ENCODE results near the gene TTLL6.
A peak's percentile ranks its signal among the peaks of the same experiment; 100 is the strongest.

The TTLL6 gene

GRCh38 chr17:48795444-48796162 lies 21.4 kb downstream of the TTLL6 start:
- H3K4me1 Mint-ChIP-seq (ENCODE audit: low read depth): peaks cover 16% of the 10 kb centered on the region
- peaks cover 54% of the 10 kb centered on the region for H3K27me3 Mint-ChIP-seq (ENCODE audit: low read depth)
- H3K36me3 Mint-ChIP-seq (ENCODE audit: low read depth): no peaks in the 10 kb centered on the region
- no peak overlapping the region for H3K27ac Mint-ChIP-seq
- no peak overlapping the region for H3K4me3 Mint-ChIP-seq
- H3K9me3 Mint-ChIP-seq: no peaks in the 10 kb centered on the region

GRCh38 chr17:48792033-48792798 lies 24.8 kb downstream of the TTLL6 start:
- H3K27me3 Mint-ChIP-seq (ENCODE audit: low read depth): peaks cover 55% of the 10 kb centered on the region
- H3K4me3 Mint-ChIP-seq: no peak overlapping the region
- no peaks in the 10 kb centered on the region for H3K36me3 Mint-ChIP-seq (ENCODE audit: low read depth)
- H3K4me1 Mint-ChIP-seq (ENCODE audit: low read depth): peaks cover 16% of the 10 kb centered on the region
- H3K27ac Mint-ChIP-seq: no peak overlapping the region
- no peaks in the 10 kb centered on the region for H3K9me3 Mint-ChIP-seq

GRCh38 chr17:48791128-48792032 lies 25.6 kb downstream of the TTLL6 start:
- Mint-ChIP-seq H3K4me3 (no peak overlapping the region), H3K27me3 (ENCODE audit: low read depth) (peaks cover 49% of the 10 kb centered on the region), H3K9me3 (no peaks in the 10 kb centered on the region), H3K4me1 (ENCODE audit: low read depth) (peaks cover 16% of the 10 kb centered on the region), H3K36me3 (ENCODE audit: low read depth) (no peaks in the 10 kb centered on the region), H3K27ac (peak overlapping the region; percentile 23)

- Mint-ChIP-seq H3K9me3 (no peaks in the 10 kb centered on the region), H3K27ac (no peak overlapping the region), H3K4me1 (ENCODE audit: low read depth) (peaks cover 16% of the 10 kb centered on the region), H3K4me3 (no peak overlapping the region), H3K27me3 (ENCODE audit: low read depth) (peaks cover 49% of the 10 kb centered on the region), H3K36me3 (ENCODE audit: low read depth) (no peaks in the 10 kb centered on the region)
These were observed 26.4 kb downstream of the TTLL6 start for GRCh38 chr17:48790607-48791127.

GRCh38 chr17:48787828-48788227 lies 29.2 kb downstream of the TTLL6 start:
- no peak overlapping the region for H3K4me3 Mint-ChIP-seq
- no peak overlapping the region for H3K27ac Mint-ChIP-seq
- peaks cover 14% of the 10 kb centered on the region for H3K4me1 Mint-ChIP-seq (ENCODE audit: low read depth)
- no peaks in the 10 kb centered on the region for H3K36me3 Mint-ChIP-seq (ENCODE audit: low read depth)
- H3K9me3 Mint-ChIP-seq: no peaks in the 10 kb centered on the region
- peaks cover 44% of the 10 kb centered on the region for H3K27me3 Mint-ChIP-seq (ENCODE audit: low read depth)

GRCh38 chr17:48779421-48779820 lies 37.6 kb downstream of the TTLL6 start:
- peaks cover 49% of the 10 kb centered on the region for H3K27me3 Mint-ChIP-seq (ENCODE audit: low read depth)
- H3K4me1 Mint-ChIP-seq (ENCODE audit: low read depth): no peaks in the 10 kb centered on the region
- H3K36me3 Mint-ChIP-seq (ENCODE audit: low read depth): no peaks in the 10 kb centered on the region
- no peak overlapping the region for H3K4me3 Mint-ChIP-seq
- no peak overlapping the region for H3K27ac Mint-ChIP-seq
- no peaks in the 10 kb centered on the region for H3K9me3 Mint-ChIP-seq

- Mint-ChIP-seq H3K4me1 (ENCODE audit: low read depth) (no peaks in the 10 kb centered on the region), H3K36me3 (ENCODE audit: low read depth) (no peaks in the 10 kb centered on the region), H3K4me3 (no peak overlapping the region), H3K27ac (no peak overlapping the region), H3K27me3 (ENCODE audit: low read depth) (peaks cover 52% of the 10 kb centered on the region), H3K9me3 (no peaks in the 10 kb centered on the region)
These were observed 40.4 kb downstream of the TTLL6 start for GRCh38 chr17:48776602-48777001.

- Mint-ChIP-seq H3K4me3 (no peak overlapping the region), H3K4me1 (ENCODE audit: low read depth) (no peaks in the 10 kb centered on the region), H3K9me3 (no peaks in the 10 kb centered on the region), H3K27me3 (ENCODE audit: low read depth) (peaks cover 43% of the 10 kb centered on the region), H3K27ac (no peak overlapping the region), H3K36me3 (ENCODE audit: low read depth) (no peaks in the 10 kb centered on the region)
These were observed 43.8 kb downstream of the TTLL6 start for GRCh38 chr17:48773245-48773644.

GRCh38 chr17:48770954-48771353 lies 46.1 kb downstream of the TTLL6 start:
- no peaks in the 10 kb centered on the region for H3K9me3 Mint-ChIP-seq
- H3K4me3 Mint-ChIP-seq: no peak overlapping the region
- H3K27ac Mint-ChIP-seq: no peak overlapping the region
- peaks cover 35% of the 10 kb centered on the region for H3K27me3 Mint-ChIP-seq (ENCODE audit: low read depth)
- no peaks in the 10 kb centered on the region for H3K4me1 Mint-ChIP-seq (ENCODE audit: low read depth)
- no peaks in the 10 kb centered on the region for H3K36me3 Mint-ChIP-seq (ENCODE audit: low read depth)

GRCh38 chr17:48769009-48769675 lies 47.9 kb downstream of the TTLL6 start:
- Mint-ChIP-seq H3K4me3 (no peak overlapping the region), H3K4me1 (ENCODE audit: low read depth) (no peaks in the 10 kb centered on the region), H3K27me3 (ENCODE audit: low read depth) (peaks cover 28% of the 10 kb centered on the region)

GRCh38 chr17:48767263-48767774 lies 49.7 kb downstream of the TTLL6 start:
- Mint-ChIP-seq H3K9me3 (no peaks in the 10 kb centered on the region), H3K4me1 (ENCODE audit: low read depth) (no peaks in the 10 kb centered on the region), H3K36me3 (ENCODE audit: low read depth) (no peaks in the 10 kb centered on the region), H3K27ac (no peak overlapping the region), H3K27me3 (ENCODE audit: low read depth) (peaks cover 38% of the 10 kb centered on the region), H3K4me3 (no peak overlapping the region)

More at GRCh38 chr17:48769009-48769675, 47.9 kb downstream of the TTLL6 start:
- Mint-ChIP-seq H3K27ac (no peak overlapping the region), H3K9me3 (no peaks in the 10 kb centered on the region), H3K36me3 (ENCODE audit: low read depth) (no peaks in the 10 kb centered on the region)

- Mint-ChIP-seq H3K4me1 (ENCODE audit: low read depth) (no peaks in the 10 kb centered on the region), H3K9me3 (no peaks in the 10 kb centered on the region), H3K4me3 (no peak overlapping the region), H3K27me3 (ENCODE audit: low read depth) (peaks cover 67% of the 10 kb centered on the region), H3K27ac (no peak overlapping the region), H3K36me3 (ENCODE audit: low read depth) (no peaks in the 10 kb centered on the region)
These were observed 55.9 kb downstream of the TTLL6 start for GRCh38 chr17:48761114-48761513.

- H3K4me1 Mint-ChIP-seq (ENCODE audit: low read depth): no peaks in the 10 kb centered on the region
- no peak overlapping the region for H3K4me3 Mint-ChIP-seq
- H3K36me3 Mint-ChIP-seq (ENCODE audit: low read depth): no peaks in the 10 kb centered on the region
- no peaks in the 10 kb centered on the region for H3K9me3 Mint-ChIP-seq
- H3K27me3 Mint-ChIP-seq (ENCODE audit: low read depth): peaks cover 74% of the 10 kb centered on the region
- no peak overlapping the region for H3K27ac Mint-ChIP-seq
These were observed 56.6 kb downstream of the TTLL6 start for GRCh38 chr17:48760411-48760810.

GRCh38 chr17:48759288-48759687 lies 57.7 kb downstream of the TTLL6 start:
- no peaks in the 10 kb centered on the region for H3K4me1 Mint-ChIP-seq (ENCODE audit: low read depth)
- H3K27ac Mint-ChIP-seq: no peak overlapping the region
- no peak overlapping the region for H3K4me3 Mint-ChIP-seq
- H3K27me3 Mint-ChIP-seq (ENCODE audit: low read depth): peaks cover 83% of the 10 kb centered on the region
- no peaks in the 10 kb centered on the region for H3K36me3 Mint-ChIP-seq (ENCODE audit: low read depth)
- H3K9me3 Mint-ChIP-seq: no peaks in the 10 kb centered on the region
